DMS153 treated with DMSO at 0.1 percent for 48 hours (cell line): Measurements from ENCODE around the gene SNX12.
"Not testable (repeated sequence)": the region's sequence is repeated elsewhere in the genome, so short reads cannot be mapped to it uniquely, and the experiment has no call there.

Source experiments
- DNase-seq: peaks from one replicate; lab custom pipeline; 2025; ENCODE audit not compliant: unreplicated experiment; lab: John Stamatoyannopoulos, UW

Gene SNX12

DNA sequence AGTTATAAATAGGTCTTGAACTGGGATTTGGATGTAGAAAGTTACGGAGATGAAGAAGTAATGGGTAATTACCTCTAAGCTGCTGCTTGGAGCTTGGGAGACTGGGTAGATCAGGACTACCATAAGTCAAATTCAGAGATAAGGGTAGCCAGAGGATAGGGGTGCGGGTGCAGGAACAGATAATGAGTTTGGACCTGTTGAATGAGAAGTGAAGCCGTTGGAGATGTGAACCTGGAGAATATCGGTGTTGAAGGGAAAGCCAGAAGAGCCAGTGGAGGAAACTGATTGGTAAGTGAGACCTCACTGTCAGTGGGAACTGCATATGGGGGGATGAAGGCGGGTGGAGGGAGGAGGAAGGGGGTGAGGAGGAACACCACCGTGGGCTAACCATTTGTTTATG, 26.9 kb upstream of the SNX12 start:
- no peak for DNase-seq

DNA sequence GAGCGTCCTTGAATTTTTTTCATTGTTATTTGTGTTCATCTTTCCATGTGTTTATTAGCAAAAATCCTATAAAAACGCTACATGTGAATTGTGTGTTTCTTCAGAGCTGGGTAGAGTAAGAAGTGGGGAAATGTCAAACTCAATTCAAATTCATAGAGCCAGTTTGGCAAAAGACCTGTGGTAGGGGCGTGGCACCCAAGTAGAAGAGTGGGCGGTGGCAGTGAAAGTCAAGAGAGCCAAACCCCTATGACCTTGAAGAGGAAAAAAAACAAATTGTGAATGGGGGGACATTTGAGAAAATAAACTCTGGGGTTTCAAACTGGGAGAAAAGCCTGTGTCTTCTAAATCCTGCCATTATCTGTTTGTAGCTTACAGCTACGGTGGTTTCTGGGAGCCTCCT, 23.1 kb upstream of the SNX12 start:
- no peak for DNase-seq

DNA sequence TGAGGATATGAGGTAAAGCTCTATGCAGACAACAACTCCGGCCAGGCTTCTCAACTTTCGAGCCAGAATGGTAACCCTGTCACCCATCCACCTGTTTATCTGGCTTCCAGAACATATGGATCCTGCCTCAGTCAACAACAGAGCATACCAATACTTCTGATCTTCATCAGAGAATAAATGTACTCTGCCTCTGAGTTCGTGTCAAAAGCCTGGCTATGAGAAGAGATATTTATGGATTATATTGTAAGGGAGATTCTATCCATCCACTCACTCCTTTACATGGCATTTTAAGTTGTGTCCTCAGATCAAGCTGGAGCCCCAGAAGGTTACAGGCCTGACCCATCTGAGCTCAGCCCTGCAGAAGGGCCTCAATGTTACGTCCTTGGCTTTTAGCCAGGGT, 17.8 kb upstream of the SNX12 start:
- DNase-seq, result no peak

DNA sequence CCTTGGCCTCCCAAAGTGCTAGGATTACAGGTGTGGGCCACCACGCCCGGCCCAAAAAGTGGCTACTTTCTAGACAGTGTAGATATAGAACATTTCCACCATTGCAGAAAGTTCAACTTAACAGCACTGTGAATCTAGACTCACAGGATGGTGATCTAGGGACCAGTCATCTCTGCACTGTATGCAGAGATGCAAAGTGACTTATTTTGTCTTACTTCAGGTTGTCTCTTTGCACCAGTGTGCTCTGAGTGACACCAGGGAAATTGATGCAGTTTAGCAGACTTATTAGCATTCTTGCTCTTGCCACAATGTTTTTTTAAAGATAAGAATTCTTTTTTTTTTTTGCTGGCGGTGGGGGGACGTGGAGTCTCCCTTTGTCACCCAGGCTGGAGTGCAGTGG, 14.7 kb upstream of the SNX12 start:
- no peak for DNase-seq

DNA sequence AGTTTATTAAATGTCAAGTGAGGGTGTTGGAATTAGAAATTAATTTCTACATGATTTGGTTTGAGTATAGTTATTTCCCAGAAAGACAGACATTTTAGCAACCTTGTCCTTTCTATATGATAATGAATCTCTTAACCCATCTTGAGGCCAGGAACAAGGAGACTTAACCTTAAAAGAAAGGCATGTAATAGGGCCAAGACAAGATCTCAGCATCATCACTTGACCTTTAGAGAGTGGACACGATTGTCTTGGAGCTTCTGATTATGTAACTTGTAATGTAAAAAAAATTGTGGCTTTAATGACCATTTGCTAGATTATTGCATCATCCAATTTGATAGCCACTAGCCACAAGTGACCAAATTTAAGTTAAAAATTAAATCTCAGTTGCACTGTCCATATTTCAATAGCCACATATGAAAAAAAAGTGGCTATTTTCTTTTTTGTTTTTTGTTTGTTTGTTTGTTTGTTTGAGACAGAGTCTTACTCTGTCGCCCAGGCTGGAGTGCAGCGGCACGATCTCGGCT, 14.1 kb upstream of the SNX12 start:
- no peak for DNase-seq

DNA sequence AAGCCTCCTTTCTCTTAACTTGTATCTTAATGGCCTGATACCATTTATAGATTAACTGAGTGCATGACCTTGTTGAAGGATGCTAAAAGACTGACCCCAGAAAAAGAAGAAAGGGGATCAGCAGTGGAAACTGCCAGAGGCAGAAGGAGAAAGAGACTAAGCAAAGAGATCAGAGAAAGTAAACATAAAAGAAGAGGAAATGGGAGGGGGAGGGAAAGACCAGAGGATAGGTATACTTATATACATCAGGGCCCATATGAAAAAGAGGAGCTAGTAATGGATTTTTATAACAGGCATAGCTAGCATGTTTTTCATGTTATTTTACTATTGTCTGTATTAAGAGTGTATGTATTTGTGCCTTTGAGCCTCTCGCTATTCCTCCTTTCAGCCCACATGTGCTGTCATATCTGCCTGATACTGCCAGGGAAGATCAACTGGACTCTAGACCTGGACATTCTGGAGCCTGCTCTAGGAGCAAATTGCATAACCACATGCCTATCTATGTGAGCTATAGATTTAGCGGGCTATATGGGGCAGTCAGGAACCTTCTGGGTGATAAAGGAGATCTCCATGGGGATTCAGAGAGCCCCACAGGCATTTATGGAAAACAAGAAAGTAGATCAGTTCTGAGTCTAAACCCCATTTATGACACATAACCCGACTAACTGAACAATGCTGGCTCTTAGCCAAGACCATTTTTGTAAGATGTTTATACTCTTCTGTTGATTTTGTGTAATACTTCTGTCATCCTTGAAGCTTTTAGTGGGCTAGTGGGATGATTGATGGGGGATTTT, 13.4 kb upstream of the SNX12 start:
- no peak for DNase-seq

DNA sequence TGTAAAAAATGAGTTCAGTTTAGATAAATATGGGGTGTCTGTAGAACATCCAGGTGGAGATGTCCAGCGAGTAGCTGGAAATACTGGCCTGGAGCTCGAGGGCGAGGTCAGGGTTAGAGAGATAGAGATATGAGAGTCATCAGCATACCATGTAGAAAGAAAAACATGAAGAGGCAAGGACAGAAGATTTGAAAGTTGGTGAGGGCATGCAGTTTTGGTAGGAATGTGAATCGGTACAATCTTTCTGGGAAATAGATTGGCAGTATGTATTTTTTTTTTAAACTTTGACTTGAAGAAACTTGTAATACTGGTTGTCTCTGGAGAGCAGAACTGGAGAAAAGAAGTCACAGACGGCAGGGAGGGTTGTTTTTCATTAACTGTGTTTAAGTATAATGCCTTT, 2.4 kb upstream of the SNX12 start:
- DNase-seq, result no peak

DNA sequence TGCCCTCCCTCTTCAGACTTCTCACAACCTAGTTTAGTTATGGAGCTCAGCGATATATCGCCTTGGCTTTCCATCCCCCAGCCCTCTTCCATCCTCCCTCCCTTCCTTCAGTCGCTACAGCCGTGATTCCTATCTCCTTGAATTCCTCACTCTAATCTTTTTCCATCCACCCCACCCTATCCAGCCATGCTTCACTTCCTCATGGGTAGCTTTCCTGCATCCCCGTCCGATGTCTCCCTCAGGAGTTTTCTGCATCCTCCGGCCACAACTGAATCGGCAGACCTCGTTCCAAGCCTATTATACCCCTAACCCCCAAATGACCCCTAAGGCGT, 456 bp downstream of the SNX12 start:
- DNase-seq, result no peak

DNA sequence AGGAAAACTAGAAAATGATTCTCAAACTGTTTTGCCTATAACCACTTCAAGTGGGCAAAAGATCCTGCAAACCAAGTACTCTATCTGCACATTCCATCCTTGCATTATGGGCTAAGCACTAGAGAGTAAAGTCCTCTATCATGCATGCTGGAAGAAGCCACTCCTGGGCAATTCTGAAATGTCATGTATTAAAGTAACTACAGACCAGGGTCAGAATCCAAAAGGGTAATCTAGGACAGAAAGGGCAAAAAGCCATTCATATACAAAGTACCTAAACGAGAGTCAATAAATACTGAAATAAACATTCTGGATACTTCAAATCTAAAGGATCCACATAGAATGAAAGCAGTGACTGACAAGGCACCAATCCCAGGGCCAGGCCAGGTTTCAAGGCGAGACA, 1.0 kb downstream of the SNX12 start:
- no peak for DNase-seq

DNA sequence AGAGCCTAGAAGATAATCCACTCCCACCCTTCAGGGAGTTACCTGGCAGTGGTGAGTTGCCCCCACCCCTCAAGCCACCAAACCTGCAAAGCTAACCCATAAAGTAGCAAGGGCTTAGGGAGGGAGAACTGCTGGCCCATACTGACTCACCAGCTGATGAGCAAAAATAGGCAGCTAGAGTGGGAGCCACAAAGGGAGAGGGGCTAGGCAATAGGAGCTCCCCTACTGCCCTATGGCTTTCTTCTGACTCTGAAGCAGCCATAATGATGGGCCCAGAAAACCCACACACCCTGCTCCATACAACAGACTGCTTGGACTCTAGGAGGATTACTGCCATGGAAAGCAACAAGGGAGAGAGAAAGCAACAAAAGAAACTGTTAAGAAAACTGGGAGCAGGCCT, 8.0 kb downstream of the SNX12 start:
- DNase-seq, result no peak

DNA sequence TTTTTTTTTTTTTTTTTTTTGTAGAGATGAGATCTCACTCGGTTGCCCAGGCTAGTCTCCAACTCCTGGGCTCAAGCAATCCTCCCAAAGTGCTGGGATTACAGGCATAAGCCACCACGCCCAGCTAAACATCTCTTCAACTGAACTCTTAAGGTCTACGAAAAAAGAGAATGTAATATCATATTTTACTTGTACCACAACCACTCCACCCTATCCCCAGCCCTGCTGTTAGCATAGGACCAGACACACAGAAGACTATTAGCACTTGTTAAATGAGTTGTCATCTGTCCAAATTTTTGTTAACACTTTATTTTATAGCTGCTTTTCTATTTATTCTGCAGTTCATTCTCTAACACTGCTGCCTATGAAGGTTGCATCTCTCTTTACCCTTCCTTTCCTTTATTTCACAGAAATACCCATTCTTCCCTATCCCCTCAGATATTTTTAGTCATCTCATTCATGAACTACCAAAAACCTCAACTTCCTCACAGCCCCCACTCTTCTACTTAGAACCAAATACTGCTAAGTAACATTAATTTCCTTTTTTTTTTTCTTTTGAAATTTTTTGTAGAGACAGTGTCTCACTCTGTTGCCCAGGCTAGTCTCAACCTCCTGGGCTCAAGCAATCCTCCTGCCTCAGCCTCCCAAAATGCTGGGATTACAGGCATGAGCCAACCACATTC, 10.1 kb downstream of the SNX12 start:
- no peak for DNase-seq

DNA sequence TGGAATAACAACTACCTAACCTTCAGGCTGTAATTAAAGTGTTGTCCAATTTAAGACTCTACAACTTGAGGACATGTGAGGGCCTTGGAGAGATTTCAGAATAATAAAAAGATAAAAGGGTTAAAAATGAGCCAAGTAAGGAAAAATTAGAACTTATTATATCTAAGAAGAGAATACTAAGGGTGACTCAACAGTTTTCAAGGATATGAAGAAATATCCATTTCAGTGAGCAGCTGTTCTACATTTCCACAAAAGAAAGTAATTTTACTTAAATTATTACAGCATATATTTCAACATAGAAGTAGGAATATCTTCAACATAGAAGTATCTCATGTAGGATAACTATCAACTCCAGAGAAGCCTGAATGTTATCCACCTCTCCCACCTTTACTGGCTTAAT, 11.3 kb downstream of the SNX12 start:
- no peak for DNase-seq

DNA sequence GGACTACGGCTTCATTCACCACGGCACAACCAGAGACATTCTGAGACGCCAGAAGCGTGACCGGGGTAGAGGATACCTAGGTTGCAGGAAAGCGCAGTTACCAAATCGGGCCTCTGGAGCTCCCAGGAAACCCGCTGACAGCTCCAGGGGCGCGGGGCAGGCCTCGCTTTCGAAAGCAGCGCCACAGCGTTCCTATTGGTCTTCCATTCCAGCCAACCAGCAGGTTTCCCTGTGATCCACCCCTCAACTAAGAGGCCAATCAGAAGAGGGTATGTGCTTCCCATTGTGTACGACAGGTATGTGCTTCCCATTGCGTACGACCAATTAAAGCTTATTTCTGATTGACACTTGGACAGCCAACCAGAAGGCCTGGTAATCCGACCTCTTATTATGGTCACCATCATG, 14.9 kb downstream of the SNX12 start:
- no peak for DNase-seq

DNA sequence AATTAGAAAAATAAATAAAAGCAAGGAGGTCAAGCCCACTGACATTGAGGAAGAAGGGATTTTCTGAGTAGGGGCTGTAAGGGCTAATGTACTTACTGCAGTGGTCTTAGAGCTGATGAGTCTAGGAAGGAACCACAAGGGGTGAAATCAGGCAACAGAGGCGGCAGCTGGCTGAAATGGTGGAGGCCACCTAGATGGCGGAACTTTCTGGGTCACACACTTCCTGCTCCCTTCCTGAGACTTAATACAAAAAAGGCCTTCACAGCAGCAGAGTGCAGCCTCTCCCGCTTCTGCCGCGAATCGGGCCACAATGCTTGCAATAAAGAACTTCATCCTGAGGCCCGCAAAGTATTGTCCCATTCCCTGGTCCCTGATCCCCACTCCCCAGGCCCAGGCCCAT, 15.4 kb downstream of the SNX12 start:
- DNase-seq, result no peak

DNA sequence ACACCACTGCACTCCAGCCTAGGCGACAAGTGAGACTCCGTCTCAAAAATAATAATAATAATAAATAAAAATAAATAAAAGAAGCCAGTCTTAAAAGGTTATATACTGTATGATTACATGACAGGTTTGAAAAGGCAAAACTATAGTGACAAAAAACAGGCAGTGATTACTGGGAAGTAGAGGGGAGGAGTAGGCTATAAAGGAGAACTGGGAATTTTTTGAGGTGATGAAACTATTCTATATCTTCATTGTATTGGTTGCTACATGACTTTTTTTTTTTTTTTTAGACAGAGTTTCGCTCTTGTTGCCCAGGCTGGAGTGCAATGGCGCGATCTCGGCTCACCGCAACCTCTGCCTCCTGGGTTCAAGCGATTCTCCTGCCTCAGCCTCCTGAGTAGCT, 20.2 kb downstream of the SNX12 start:
- DNase-seq, result not testable (repeated sequence)

DNA sequence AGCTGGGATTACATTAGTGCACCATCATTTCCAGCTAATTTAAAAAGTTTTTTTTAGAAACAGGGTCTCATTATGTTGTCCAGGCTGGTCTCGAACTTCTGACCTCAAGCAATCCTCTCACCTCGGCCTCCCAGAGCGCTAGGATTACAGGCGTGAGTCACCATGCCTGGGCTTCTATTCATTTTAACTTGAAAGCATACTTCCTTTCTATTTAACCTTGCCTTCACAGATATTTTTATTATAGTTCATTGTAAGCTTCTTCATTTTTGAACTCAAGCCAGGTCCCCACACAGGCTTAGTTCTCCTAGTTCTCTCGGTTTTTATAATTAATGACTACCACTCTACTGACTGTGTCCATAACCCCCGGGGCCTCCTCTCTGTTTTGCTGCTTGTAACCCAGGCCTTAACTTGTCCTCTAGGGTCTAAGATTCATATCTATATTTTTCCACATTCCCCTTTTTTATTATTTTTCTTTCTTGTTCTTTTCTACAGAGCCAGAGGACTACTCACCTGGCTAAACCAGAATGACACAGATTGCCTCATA, 50.7 kb downstream of the SNX12 start:
- DNase-seq, result no peak
